Activated CD8-positive, alpha-beta T cell treated with anti-CD3 and anti-CD28 coated beads for 36 hours (primary cell): Measurements from ENCODE around the gene CHRFAM7A. TPM values are rescaled to one million over a fixed set of nuclear protein-coding genes. Genes with fewer than 3 reads are reported as not detected.
"Not testable (repeated sequence)": the region's sequence is repeated elsewhere in the genome, so short reads cannot be mapped to it uniquely, and the experiment has no call there.

ENCODE experiments used
- ATAC-seq: fragments of 200-7000 bp; cut with Tn5 transposase; one replicate; pipeline ENCODE4 v1.10.0; 2021; ENCODE audit warnings: mild to moderate bottlenecking, moderate library complexity
- CTCF ChIA-PET: fragments of 350-600 bp; sonication (Branson Sonifier 250); formaldehyde crosslinking; loops from one replicate; lab custom pipeline; 2021; ENCODE audit warnings: antibody characterized with exemption; lab: Charles Lee
- POLR2A ChIA-PET: fragments of 350-600 bp; sonication (Branson Sonifier 250); formaldehyde crosslinking; loops from one replicate; lab custom pipeline; 2021; ENCODE audit warnings: antibody characterized with exemption; lab: Charles Lee
- DNase-seq: peaks from one replicate; pipeline ENCODE4 v3.0.0-alpha.2; 2020
- H3K27ac Mint-ChIP-seq: one replicate; pipeline ENCODE4 v1.8.0; 2021; ENCODE audit warnings: mild to moderate bottlenecking, mixed read lengths
- H3K27me3 Mint-ChIP-seq: one replicate; pipeline ENCODE4 v1.8.0; 2021; ENCODE audit warnings: mixed read lengths
- H3K36me3 Mint-ChIP-seq: one replicate; pipeline ENCODE4 v1.8.0; 2021; ENCODE audit warnings: low read depth, mixed read lengths
- H3K4me1 Mint-ChIP-seq: one replicate; pipeline ENCODE4 v1.8.0; 2021; ENCODE audit warnings: low read depth, mixed read lengths
- H3K4me3 Mint-ChIP-seq: one replicate; pipeline ENCODE4 v1.8.0; 2021; ENCODE audit warnings: mild to moderate bottlenecking, moderate library complexity, mixed read lengths
- H3K9me3 Mint-ChIP-seq: one replicate; pipeline ENCODE4 v1.8.0; 2021; ENCODE audit warnings: mixed read lengths
- intact Hi-C: fragments of 100-400 bp; cut with micrococcal nuclease; formaldehyde crosslinking; loops from one replicate; pipeline ENCODE4 v1.10.0; 2022
- total RNA-seq, 2 experiments: library from RNA; stranded (reverse); gene quantifications; one replicate each; pipeline ENCODE4 v1.2.3, GENCODE V29; 2021

CHRFAM7A gene
- total RNA-seq, 2 experiments from 2014 or later, result 0.77 to 1.0 TPM

GRCh38 chr15:30375872-30376271 is 17.5 kb downstream of the CHRFAM7A start:
- H3K36me3 Mint-ChIP-seq, CTCF ChIA-PET, H3K4me3 Mint-ChIP-seq, POLR2A ChIA-PET, intact Hi-C loops, H3K9me3 Mint-ChIP-seq, H3K27ac Mint-ChIP-seq, ATAC-seq, H3K27me3 Mint-ChIP-seq, H3K4me1 Mint-ChIP-seq, DNase-seq: not testable (repeated sequence)

- H3K4me3 Mint-ChIP-seq, H3K27me3 Mint-ChIP-seq, ATAC-seq, H3K36me3 Mint-ChIP-seq, intact Hi-C loops, H3K9me3 Mint-ChIP-seq, H3K27ac Mint-ChIP-seq, H3K4me1 Mint-ChIP-seq, DNase-seq, POLR2A ChIA-PET, CTCF ChIA-PET: not testable (repeated sequence)
Observed at GRCh38 chr15:30374862-30375261, 18.5 kb downstream of the CHRFAM7A start.

GRCh38 chr15:30368271-30368670 is 25.1 kb downstream of the CHRFAM7A start:
- intact Hi-C loops, DNase-seq, H3K4me3 Mint-ChIP-seq, H3K4me1 Mint-ChIP-seq, CTCF ChIA-PET, H3K27me3 Mint-ChIP-seq, H3K27ac Mint-ChIP-seq, ATAC-seq, POLR2A ChIA-PET, H3K9me3 Mint-ChIP-seq, H3K36me3 Mint-ChIP-seq: not testable (repeated sequence)

GRCh38 chr15:30367246-30367645 is 26.1 kb downstream of the CHRFAM7A start:
- H3K36me3 Mint-ChIP-seq, H3K27ac Mint-ChIP-seq, H3K4me1 Mint-ChIP-seq, DNase-seq, POLR2A ChIA-PET, H3K4me3 Mint-ChIP-seq, H3K27me3 Mint-ChIP-seq, intact Hi-C loops, CTCF ChIA-PET, H3K9me3 Mint-ChIP-seq, ATAC-seq: not testable (repeated sequence)

DNA sequence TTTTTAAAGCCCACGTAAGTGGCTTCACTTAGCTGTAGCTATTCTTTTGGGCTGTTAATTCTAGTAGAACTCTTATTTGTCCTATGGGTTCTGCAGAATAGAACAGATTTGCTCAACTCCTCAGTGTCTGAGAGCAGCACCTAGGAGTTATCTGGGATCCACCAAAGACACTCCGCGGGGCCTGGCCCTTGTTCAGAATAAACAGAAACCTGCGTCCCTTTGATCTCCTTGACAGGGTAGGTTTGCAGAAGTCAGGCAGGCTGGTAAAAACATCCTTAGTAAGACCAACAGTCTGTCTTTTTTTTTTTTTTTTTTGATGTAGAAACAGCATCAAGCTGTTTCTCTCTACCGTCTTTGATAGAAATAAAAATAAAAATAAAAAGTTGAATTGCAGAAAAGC is 31.9 kb downstream of the CHRFAM7A start:
- CTCF ChIA-PET, DNase-seq, intact Hi-C loops, H3K27me3 Mint-ChIP-seq, H3K36me3 Mint-ChIP-seq, H3K4me1 Mint-ChIP-seq, H3K4me3 Mint-ChIP-seq, H3K27ac Mint-ChIP-seq, ATAC-seq, POLR2A ChIA-PET, H3K9me3 Mint-ChIP-seq: not testable (repeated sequence)

DNA sequence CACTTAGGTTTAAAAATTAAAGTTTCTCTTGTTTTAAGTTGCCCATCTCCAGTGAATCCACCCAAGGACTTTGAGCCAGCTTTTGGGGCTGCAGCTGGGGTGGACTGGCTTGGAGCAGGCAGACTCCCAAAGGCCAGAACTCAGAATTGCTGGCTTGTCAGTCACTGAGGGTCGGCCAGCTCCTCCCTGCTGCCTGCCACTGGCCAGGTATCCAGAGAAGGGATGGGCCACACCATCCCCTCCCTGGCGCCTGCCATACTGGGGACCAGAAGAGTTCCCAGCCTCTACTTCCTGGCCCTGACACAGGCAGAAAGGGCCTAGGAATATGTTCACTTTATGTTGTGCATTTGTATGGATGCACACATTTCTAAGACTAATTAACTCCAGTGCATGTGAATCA is 32.4 kb downstream of the CHRFAM7A start:
- intact Hi-C loops, H3K27me3 Mint-ChIP-seq, H3K4me1 Mint-ChIP-seq, POLR2A ChIA-PET, H3K27ac Mint-ChIP-seq, H3K4me3 Mint-ChIP-seq, CTCF ChIA-PET, DNase-seq, H3K9me3 Mint-ChIP-seq, ATAC-seq, H3K36me3 Mint-ChIP-seq: not testable (repeated sequence)

GRCh38 chr15:30355043-30355442 is 38.3 kb downstream of the CHRFAM7A start:
- CTCF ChIA-PET, POLR2A ChIA-PET, H3K9me3 Mint-ChIP-seq, H3K27me3 Mint-ChIP-seq, H3K27ac Mint-ChIP-seq, H3K4me3 Mint-ChIP-seq, intact Hi-C loops, ATAC-seq, H3K4me1 Mint-ChIP-seq, H3K36me3 Mint-ChIP-seq, DNase-seq: not testable (repeated sequence)

- H3K27ac Mint-ChIP-seq, H3K27me3 Mint-ChIP-seq, H3K36me3 Mint-ChIP-seq, CTCF ChIA-PET, H3K9me3 Mint-ChIP-seq, H3K4me3 Mint-ChIP-seq, H3K4me1 Mint-ChIP-seq, intact Hi-C loops, POLR2A ChIA-PET, DNase-seq, ATAC-seq: not testable (repeated sequence)
Observed at GRCh38 chr15:30349803-30350202, 43.5 kb downstream of the CHRFAM7A start.

DNA sequence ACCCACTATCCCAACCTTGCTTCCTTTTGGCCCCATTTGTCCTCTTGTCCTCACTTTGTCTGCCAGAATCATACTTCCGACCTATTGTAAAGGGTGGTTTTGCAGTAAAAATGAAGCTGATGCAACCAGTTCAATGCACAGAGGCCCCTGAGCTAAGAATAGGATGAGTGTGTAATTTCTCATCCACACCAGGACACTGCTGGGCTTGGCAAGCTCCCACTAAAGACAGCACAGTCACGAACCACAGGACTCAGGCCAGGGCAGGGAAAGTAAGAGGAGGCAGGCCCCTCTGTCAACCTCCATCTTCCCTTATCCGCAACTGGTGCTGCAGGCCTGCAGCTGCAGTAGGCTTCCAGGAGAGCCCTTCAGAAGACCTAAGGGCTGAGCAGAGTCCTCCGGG is 56.8 kb downstream of the CHRFAM7A start:
- intact Hi-C loops, DNase-seq, H3K27me3 Mint-ChIP-seq, H3K4me3 Mint-ChIP-seq, CTCF ChIA-PET, H3K27ac Mint-ChIP-seq, H3K9me3 Mint-ChIP-seq, H3K4me1 Mint-ChIP-seq, POLR2A ChIA-PET, H3K36me3 Mint-ChIP-seq, ATAC-seq: not testable (repeated sequence)

DNA sequence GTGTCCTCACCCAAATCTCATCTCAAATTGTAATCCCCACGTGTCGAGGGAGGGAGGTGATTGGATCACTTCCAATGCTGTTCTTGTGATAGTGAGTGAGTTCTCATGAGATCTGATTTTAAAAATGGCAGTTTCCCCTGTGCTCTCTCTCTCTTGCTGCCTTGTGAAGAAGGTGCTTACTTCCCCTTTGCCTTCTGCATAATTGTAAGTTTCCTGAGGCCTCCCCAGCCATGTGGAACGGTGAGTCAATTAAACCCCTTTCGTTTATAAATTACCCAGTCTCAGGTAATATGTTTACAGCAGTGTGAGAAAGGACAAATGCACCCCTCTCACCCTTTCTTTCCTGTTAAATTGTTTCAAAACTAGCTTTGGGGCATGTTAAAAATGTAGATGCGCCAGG is 59.2 kb downstream of the CHRFAM7A start:
- ATAC-seq, H3K36me3 Mint-ChIP-seq, H3K27me3 Mint-ChIP-seq, CTCF ChIA-PET, intact Hi-C loops, DNase-seq, H3K4me1 Mint-ChIP-seq, H3K27ac Mint-ChIP-seq, H3K4me3 Mint-ChIP-seq, H3K9me3 Mint-ChIP-seq, POLR2A ChIA-PET: not testable (repeated sequence)

DNA sequence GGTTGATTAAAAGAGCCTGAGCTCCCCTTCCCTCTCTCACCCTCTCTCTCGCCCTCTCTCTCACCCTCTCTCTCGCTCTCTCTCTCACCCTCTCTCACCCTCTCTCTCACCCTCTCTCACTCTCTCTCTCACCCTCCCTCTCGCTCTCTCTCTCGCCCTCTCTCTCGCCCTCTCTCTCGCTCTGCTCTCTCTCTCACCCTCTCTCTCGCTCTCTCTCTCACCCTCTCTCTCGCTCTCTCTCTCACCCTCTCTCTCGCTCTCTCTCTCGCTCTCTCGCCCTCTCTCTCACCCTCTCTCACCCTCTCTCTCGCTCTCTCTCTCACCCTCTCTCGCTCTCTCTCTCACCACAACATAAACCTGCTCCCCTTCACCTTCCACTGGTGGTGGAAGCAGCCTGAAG is 67.2 kb downstream of the CHRFAM7A start:
- H3K9me3 Mint-ChIP-seq, POLR2A ChIA-PET, ATAC-seq, H3K27ac Mint-ChIP-seq, DNase-seq, intact Hi-C loops, H3K27me3 Mint-ChIP-seq, CTCF ChIA-PET, H3K4me1 Mint-ChIP-seq, H3K4me3 Mint-ChIP-seq, H3K36me3 Mint-ChIP-seq: not testable (repeated sequence)

GRCh38 chr15:30321063-30321462 is 72.3 kb downstream of the CHRFAM7A start:
- H3K4me1 Mint-ChIP-seq, intact Hi-C loops, DNase-seq, H3K27ac Mint-ChIP-seq, H3K4me3 Mint-ChIP-seq, H3K36me3 Mint-ChIP-seq, POLR2A ChIA-PET, H3K27me3 Mint-ChIP-seq, H3K9me3 Mint-ChIP-seq, ATAC-seq, CTCF ChIA-PET: not testable (repeated sequence)

- H3K4me1 Mint-ChIP-seq, H3K4me3 Mint-ChIP-seq, CTCF ChIA-PET, DNase-seq, ATAC-seq, H3K27me3 Mint-ChIP-seq, H3K36me3 Mint-ChIP-seq, H3K9me3 Mint-ChIP-seq, H3K27ac Mint-ChIP-seq, POLR2A ChIA-PET, intact Hi-C loops: not testable (repeated sequence)
Observed at GRCh38 chr15:30315704-30316103, 77.6 kb downstream of the CHRFAM7A start.
